Fibroblast of lung (primary cell): ENCODE results near the gene SNAP25.

Experiments used
- CTCF ChIP-seq, 2 donors: IDR thresholded peaks in 1 of 2; conservative IDR thresholded peaks in 1 of 2; 1 replicate in 1 of 2; 2 replicates in 1 of 2; pipeline ENCODE4 v1.5.1; 2011 to 2012; ENCODE audit warnings: low read length in 2 of 2, control low read depth in 1 of 2, inconsistent platforms in 1 of 2, low read depth in 1 of 2, mild to moderate bottlenecking in 1 of 2
- EZH2 ChIP-seq: IDR thresholded peaks from 2 replicates; pipeline ENCODE4 v1.5.1; 2012; ENCODE audit warnings: low read length, control low read depth, mild to moderate bottlenecking; ENCODE audit errors: missing control alignments

GRCh38 chr20:10171864-10172751 is 46.5 kb upstream of the SNAP25 start:
- TF ChIP-seq CTCF (conservative IDR thresholded peaks at IDR 0.05 in 1 of 2, IDR thresholded peaks at IDR 0.05 in 1 of 2; ENCODE audit: low read depth in 1 of 2, low read length in 2 of 2): no peak
- no peak for TF ChIP-seq EZH2
